Kidney (tissue), 14 donors: ENCODE measurements around the gene CELA1. TPM values are rescaled to one million over a fixed set of nuclear protein-coding genes. Genes with fewer than 3 reads are reported as not detected.

Source experiments
- DNase-seq, 5 donors: peaks; one replicate each; pipeline ENCODE4 v3.0.0-alpha.2; 2013 to 2020
- FAIRE-seq: peaks from 2 replicates; lab custom pipeline; 2012; peaks lifted over from hg19 to GRCh38; lab: Jason Lieb, UNC
- H3K27ac ChIP-seq, 2 donors: one replicate each; pipeline ENCODE4 v1.7.0; 2013; ENCODE audit warnings: low read depth in 2 of 2, low read length in 2 of 2, inconsistent platforms in 1 of 2
- H3K27me3 ChIP-seq: one replicate; pipeline ENCODE4 v1.7.1; 2013; ENCODE audit warnings: low read length, inconsistent platforms; ENCODE audit not compliant: control insufficient read depth, insufficient read depth
- H3K36me3 ChIP-seq, 3 donors: one replicate each; pipeline versions ENCODE4 v1.7.0 to v1.7.1; 2013; ENCODE audit warnings: low read length in 3 of 3, control low read depth in 1 of 3, inconsistent platforms in 1 of 3; ENCODE audit not compliant: insufficient read depth in 3 of 3, control insufficient read depth in 2 of 3
- H3K4me1 ChIP-seq, 3 donors: one replicate each; pipeline versions ENCODE4 v1.7.0 to v1.7.1; 2013; ENCODE audit warnings: low read length in 3 of 3, inconsistent platforms in 1 of 3, low read depth in 1 of 3; ENCODE audit not compliant: control insufficient read depth in 2 of 3, insufficient read depth in 2 of 3
- H3K4me3 ChIP-seq, 3 donors: one replicate each; pipeline versions ENCODE4 v1.7.0 to v1.8.1; 2013; ENCODE audit warnings: low read length in 3 of 3, control low read depth in 1 of 3, inconsistent platforms in 1 of 3
- H3K9ac ChIP-seq, 3 donors: one replicate each; pipeline versions ENCODE4 v1.7.0 to v1.7.1; 2013; ENCODE audit warnings: low read length in 3 of 3, control low read depth in 1 of 3, inconsistent platforms in 1 of 3
- H3K9me3 ChIP-seq, 3 donors: one replicate each; pipeline versions ENCODE4 v1.7.0 to v1.7.1; 2013; ENCODE audit warnings: low read length in 3 of 3, control low read depth in 1 of 3, inconsistent platforms in 1 of 3; ENCODE audit not compliant: control insufficient read depth in 2 of 3, insufficient read depth in 1 of 3
- intact Hi-C: fragments of 100-400 bp; cut with DNase I; formaldehyde crosslinking; loops from one replicate; pipeline ENCODE4 v1.11.1; 2022
- polyA plus RNA-seq: library from polyadenylated mRNA; stranded (reverse); fragments of 350-450 nt; fragmentation: Illumina TruSeq; extraction: RNeasy Lipid Tissue Mini Kit (QIAGEN cat#74804); gene quantifications from one replicate; pipeline ENCODE4 v1.2.3, GENCODE V29; 2014; ENCODE audit warnings: low read depth, low replicate concordance; ENCODE audit not compliant: insufficient read depth
- total RNA-seq: library from RNA; stranded (reverse); fragmentation: NEBNext Ultra II Directional; extraction: Animal tissue kit (Norgen Biotek cat#: 25700); gene quantifications from one replicate; pipeline ENCODE4 v1.2.1, GENCODE V29; 2021
- TF ChIP-seq, protein P1 (sequence below): IDR thresholded peaks from 3 replicates; pipeline ENCODE4 v1.5.1; 2012; ENCODE audit warnings: mild to moderate bottlenecking, moderate library complexity, borderline replicate concordance; ENCODE audit not compliant: insufficient read depth; ENCODE audit errors: extremely low read depth
- donor health status: control.
- donor health status: control.
- donor health status: control.
- donor health status: control.
- donor health status: control.
- donor health status: DM: yes; HTN: yes; CAD: no.
- donor health status: Normal renal cell carcinoma (clear cell type).

CELA1 gene
- total and polyA plus RNA-seq, 2 donors from 2014 or later, result not detected

DNA sequence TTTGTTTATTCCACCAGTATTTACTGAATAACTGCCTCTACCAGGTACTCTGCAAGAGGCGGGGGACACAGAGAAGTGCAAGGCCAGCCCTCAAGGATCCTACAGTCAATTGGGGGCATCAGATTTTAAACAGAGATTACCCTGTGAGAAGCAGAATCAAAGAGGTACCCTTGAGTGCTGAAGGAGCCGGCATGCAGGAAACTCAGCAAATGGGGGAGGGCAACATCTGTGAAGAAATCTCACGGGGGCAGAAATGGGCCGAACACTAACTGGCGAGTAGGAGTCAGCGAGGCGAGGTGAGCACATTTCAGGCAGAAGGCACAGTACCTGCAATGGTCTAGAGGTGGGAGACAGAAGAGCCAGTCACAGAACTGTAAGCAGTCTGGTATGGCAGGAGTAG lies 35.7 kb upstream of the CELA1 start:
- H3K27ac ChIP-seq, result no peak overlapping the region
- TF ChIP-seq, protein P1, sequence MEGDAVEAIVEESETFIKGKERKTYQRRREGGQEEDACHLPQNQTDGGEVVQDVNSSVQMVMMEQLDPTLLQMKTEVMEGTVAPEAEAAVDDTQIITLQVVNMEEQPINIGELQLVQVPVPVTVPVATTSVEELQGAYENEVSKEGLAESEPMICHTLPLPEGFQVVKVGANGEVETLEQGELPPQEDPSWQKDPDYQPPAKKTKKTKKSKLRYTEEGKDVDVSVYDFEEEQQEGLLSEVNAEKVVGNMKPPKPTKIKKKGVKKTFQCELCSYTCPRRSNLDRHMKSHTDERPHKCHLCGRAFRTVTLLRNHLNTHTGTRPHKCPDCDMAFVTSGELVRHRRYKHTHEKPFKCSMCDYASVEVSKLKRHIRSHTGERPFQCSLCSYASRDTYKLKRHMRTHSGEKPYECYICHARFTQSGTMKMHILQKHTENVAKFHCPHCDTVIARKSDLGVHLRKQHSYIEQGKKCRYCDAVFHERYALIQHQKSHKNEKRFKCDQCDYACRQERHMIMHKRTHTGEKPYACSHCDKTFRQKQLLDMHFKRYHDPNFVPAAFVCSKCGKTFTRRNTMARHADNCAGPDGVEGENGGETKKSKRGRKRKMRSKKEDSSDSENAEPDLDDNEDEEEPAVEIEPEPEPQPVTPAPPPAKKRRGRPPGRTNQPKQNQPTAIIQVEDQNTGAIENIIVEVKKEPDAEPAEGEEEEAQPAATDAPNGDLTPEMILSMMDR, result no peak
- peaks cover 0 to 8% (median 0%) of the 10 kb centered on the region in 3 donors for H3K4me1 ChIP-seq
- H3K9ac ChIP-seq, result no peak overlapping the region
- DNase-seq (no peak), FAIRE-seq (no peak)
- no peaks in the 10 kb centered on the region for H3K27me3 ChIP-seq
- intact Hi-C loops, result no loop called here
- H3K36me3 ChIP-seq, result no peaks in the 10 kb centered on the region
- no peaks in the 10 kb centered on the region for H3K9me3 ChIP-seq
- H3K4me3 ChIP-seq, result no peak overlapping the region

DNA sequence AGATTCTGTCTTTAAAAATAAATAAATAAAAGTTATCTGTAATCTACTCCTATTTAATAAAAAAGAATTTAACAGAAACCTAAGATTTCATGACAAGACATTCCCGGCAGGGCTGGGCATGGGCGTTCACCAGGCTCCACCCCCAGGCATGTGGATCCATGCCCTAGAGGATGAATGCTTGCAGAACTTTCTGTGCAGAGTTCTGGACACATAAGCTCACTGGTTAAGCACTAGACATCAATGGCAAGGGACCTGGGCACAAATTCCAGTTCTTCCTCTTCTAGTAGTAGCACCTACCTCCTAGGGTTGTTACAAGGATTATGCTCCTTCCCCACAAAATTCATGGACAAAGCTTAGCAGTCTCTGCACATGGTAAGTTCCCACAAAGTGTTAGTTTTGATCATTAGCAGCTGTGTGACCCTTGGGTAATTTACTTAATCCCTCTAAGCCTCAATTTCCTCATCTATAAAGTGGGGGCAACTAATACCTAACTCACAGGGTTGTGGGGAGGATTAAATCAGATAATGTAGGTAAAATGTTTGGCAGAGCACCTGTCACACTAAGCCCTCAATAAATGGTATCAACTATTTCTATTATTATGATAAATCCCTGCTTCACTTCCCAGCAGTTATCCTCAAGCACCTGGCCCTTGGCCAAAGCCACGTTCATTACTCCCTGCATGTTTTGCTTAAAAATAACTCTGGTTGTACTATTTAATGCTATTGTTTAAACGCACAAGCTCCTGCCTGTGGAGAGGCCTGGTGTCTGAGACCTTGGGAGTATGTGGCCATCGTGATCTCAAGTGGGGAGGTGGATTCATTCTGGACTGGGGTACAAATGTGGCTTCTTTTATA lies 35.0 kb upstream of the CELA1 start:
- no peak overlapping the region for H3K27ac ChIP-seq
- DNase-seq, result peak in 1 of 5 donors; percentile 39
- peaks cover 0 to 8% (median 0%) of the 10 kb centered on the region in 3 donors for H3K4me1 ChIP-seq

DNA sequence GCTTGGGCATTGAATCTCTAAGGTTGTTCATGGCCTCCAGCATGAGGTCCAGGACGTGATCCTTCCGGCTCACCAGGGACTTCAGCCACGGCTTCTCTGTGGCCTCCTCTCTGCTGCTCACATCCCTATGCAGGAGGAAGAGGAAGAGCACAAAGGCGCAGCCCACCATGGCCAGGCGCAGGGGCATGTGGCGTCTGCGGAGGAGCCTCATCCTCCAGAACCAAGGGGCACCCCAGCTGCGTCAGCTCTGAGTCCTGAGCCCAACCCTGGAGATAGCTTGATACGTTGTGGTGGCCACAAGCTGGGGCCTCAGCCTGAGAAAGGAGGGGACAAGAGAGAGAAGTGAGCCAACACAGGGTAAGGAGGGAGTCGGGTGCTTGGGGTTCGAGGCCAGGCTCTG lies 33.1 kb upstream of the CELA1 start:
- no peak for FAIRE-seq
- H3K4me1 ChIP-seq, result peaks cover 0 to 8% (median 0%) of the 10 kb centered on the region in 3 donors
- H3K27me3 ChIP-seq, result no peaks in the 10 kb centered on the region
- H3K9me3 ChIP-seq, result no peaks in the 10 kb centered on the region
- H3K9ac ChIP-seq, result no peak overlapping the region
- TF ChIP-seq, protein P1, result no peak
- DNase-seq, result peak in 1 of 5 donors; percentile 57
- H3K27ac ChIP-seq, result no peak overlapping the region
- no peaks in the 10 kb centered on the region for H3K36me3 ChIP-seq
- H3K4me3 ChIP-seq, result no peak overlapping the region
- intact Hi-C loops, result no loop called here

More for the DNA sequence above, 35.0 kb upstream of the CELA1 start:
- intact Hi-C loops, result no loop called here
- Histone ChIP-seq H3K9ac (no peak overlapping the region), H3K4me3 (no peak overlapping the region), H3K27me3 (no peaks in the 10 kb centered on the region), H3K36me3 (no peaks in the 10 kb centered on the region), H3K9me3 (no peaks in the 10 kb centered on the region)
- TF ChIP-seq, protein P1, result no peak
- no peak for FAIRE-seq
